GM12891 (cell line): ENCODE data around the gene NTNG1. TPM values are rescaled to one million over a fixed set of nuclear protein-coding genes. Genes with fewer than 3 reads are reported as not detected.
"Not testable (repeated sequence)": the region's sequence is repeated elsewhere in the genome, so short reads cannot be mapped to it uniquely, and the experiment has no call there.

Experiments used
- DNase-seq: peaks from one replicate; pipeline ENCODE4 v3.0.0; 2011; ENCODE audit warnings: low spot score; ENCODE audit not compliant: insufficient read length
- FAIRE-seq: peaks from 2 replicates; lab custom pipeline; 2011; peaks lifted over from hg19 to GRCh38; lab: Jason Lieb, UNC
- PAX5 ChIP-seq: IDR thresholded peaks from 2 replicates; pipeline ENCODE4 v1.6.1; 2011; ENCODE audit warnings: low read length, moderate library complexity, mild to moderate bottlenecking; ENCODE audit not compliant: insufficient read depth, severe bottlenecking
- POLR2A ChIP-seq: IDR thresholded peaks from 2 replicates; pipeline ENCODE4 v1.6.1; 2011; ENCODE audit warnings: low read depth, low read length, control low read depth
- POLR2AphosphoS5 ChIP-seq: IDR thresholded peaks from 2 replicates; pipeline ENCODE4 v1.6.1; 2011; ENCODE audit warnings: low read depth, low read length, control low read depth
- POU2F2 ChIP-seq: IDR thresholded peaks from 2 replicates; pipeline ENCODE4 v1.6.1; 2011; ENCODE audit warnings: low read depth, mild to moderate bottlenecking, control low read depth, low read length, moderate library complexity
- SPI1 ChIP-seq: IDR thresholded peaks from 2 replicates; pipeline ENCODE4 v1.6.1; 2011; ENCODE audit warnings: low read depth, low read length, control low read depth
- TAF1 ChIP-seq: IDR thresholded peaks from 2 replicates; pipeline ENCODE4 v1.6.1; 2011; ENCODE audit warnings: low read depth, low read length, control low read depth
- polyA plus RNA-seq: library from polyadenylated mRNA; unstranded; fragments of >200 nt; gene quantifications from one replicate; pipeline ENCODE4 v1.2.1, GENCODE V29; 2012; ENCODE audit warnings: low read depth, missing spikeins, inconsistent platforms; ENCODE audit not compliant: missing spikeins

Gene NTNG1
- 5.3 TPM for polyA plus RNA-seq

GRCh38 chr1:107140703-107141490 lies at the start of gene NTNG1:
NTNG1 (plus strand) TSS chr1:107141039.
- no peak for TF ChIP-seq TAF1
- TF ChIP-seq POLR2A, result no peak
- TF ChIP-seq PAX5, result no peak
- TF ChIP-seq POU2F2, result no peak
- TF ChIP-seq SPI1, result no peak
- no peak for TF ChIP-seq POLR2AphosphoS5
- no peak for DNase-seq
- no peak for FAIRE-seq

GRCh38 chr1:107091418-107091817 lies 49.4 kb upstream of the NTNG1 start:
- FAIRE-seq, result no peak

GRCh38 chr1:107093395-107093794 lies 47.4 kb upstream of the NTNG1 start:
- FAIRE-seq, DNase-seq: not testable (repeated sequence)

More at GRCh38 chr1:107091418-107091817, 49.4 kb upstream of the NTNG1 start:
- DNase-seq, result no peak
- TF ChIP-seq POU2F2, result no peak
- TF ChIP-seq PAX5, result no peak
- TF ChIP-seq SPI1, result no peak
- no peak for TF ChIP-seq POLR2A
- TF ChIP-seq TAF1, result no peak
- TF ChIP-seq POLR2AphosphoS5, result no peak

- DNase-seq, result no peak
- TF ChIP-seq SPI1 (no peak), TAF1 (no peak), POU2F2 (no peak), POLR2AphosphoS5 (no peak), PAX5 (no peak), POLR2A (no peak)
- FAIRE-seq, result no peak
Observed at GRCh38 chr1:107095647-107096046, 45.2 kb upstream of the NTNG1 start.

GRCh38 chr1:107096690-107097089 lies 44.1 kb upstream of the NTNG1 start:
- no peak for TF ChIP-seq TAF1
- TF ChIP-seq POLR2AphosphoS5, result no peak
- no peak for TF ChIP-seq POLR2A
- TF ChIP-seq POU2F2, result no peak
- TF ChIP-seq PAX5, result no peak
- TF ChIP-seq SPI1, result no peak
- DNase-seq (no peak), FAIRE-seq (no peak)

- DNase-seq (no peak), FAIRE-seq (no peak)
- no peak for TF ChIP-seq POU2F2
- TF ChIP-seq TAF1, result no peak
- TF ChIP-seq SPI1, result no peak
- no peak for TF ChIP-seq POLR2A
- TF ChIP-seq PAX5, result no peak
- no peak for TF ChIP-seq POLR2AphosphoS5
Observed at GRCh38 chr1:107098961-107099360, 41.9 kb upstream of the NTNG1 start.

- TF ChIP-seq POLR2AphosphoS5 (no peak), POLR2A (no peak), PAX5 (no peak), TAF1 (no peak), SPI1 (no peak), POU2F2 (no peak)
- DNase-seq (no peak), FAIRE-seq (no peak)
Observed at GRCh38 chr1:107100331-107100984, 40.4 kb upstream of the NTNG1 start.

- FAIRE-seq (no peak), DNase-seq (no peak)
- no peak for TF ChIP-seq POLR2A
- no peak for TF ChIP-seq PAX5
- TF ChIP-seq SPI1, result no peak
- TF ChIP-seq TAF1, result no peak
- TF ChIP-seq POLR2AphosphoS5, result no peak
- no peak for TF ChIP-seq POU2F2
Observed at GRCh38 chr1:107105914-107106313, 34.9 kb upstream of the NTNG1 start.

- FAIRE-seq, result no peak
- TF ChIP-seq PAX5, result no peak
- no peak for TF ChIP-seq POLR2A
- TF ChIP-seq POU2F2, result no peak
- no peak for TF ChIP-seq SPI1
- TF ChIP-seq POLR2AphosphoS5, result no peak
- TF ChIP-seq TAF1, result no peak
- DNase-seq, result no peak
Observed at GRCh38 chr1:107110326-107110725, 30.5 kb upstream of the NTNG1 start.
